Stimulated activated CD8-positive, alpha-beta memory T cell treated with anti-CD3 and anti-CD28 coated beads, Interleukin-12 subunit alpha, Interleukin-12 subunit beta, amount 100 ng/mL, for 4 hours (primary cell): Measurements from ENCODE around the gene CCDC150.
"Not testable (repeated sequence)": the region's sequence is repeated elsewhere in the genome, so short reads cannot be mapped to it uniquely, and the experiment has no call there.

ENCODE experiments used
- DNase-seq: peaks from one replicate; pipeline ENCODE4 v3.0.0-alpha.2; 2020; ENCODE audit warnings: low read depth

CCDC150 gene

DNA sequence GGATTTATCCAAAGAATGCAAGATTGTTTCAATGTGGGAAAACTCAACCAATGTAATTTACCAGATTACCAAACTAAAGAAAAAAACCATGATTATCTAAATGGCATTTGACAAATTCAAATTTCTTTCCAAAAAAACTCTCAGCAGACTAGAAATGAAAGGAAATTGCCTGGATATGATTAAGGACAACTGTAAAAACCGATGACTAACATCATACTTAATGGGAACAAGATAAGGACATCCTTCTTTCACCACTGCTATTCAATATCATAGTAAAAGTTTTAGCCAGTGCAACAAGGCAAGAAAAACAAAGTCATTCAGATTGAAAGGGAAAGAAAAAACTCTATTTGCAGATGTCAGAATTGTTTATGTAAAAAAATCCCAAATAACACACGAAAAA is 4.4 kb upstream of the CCDC150 start:
- DNase-seq = no peak

DNA sequence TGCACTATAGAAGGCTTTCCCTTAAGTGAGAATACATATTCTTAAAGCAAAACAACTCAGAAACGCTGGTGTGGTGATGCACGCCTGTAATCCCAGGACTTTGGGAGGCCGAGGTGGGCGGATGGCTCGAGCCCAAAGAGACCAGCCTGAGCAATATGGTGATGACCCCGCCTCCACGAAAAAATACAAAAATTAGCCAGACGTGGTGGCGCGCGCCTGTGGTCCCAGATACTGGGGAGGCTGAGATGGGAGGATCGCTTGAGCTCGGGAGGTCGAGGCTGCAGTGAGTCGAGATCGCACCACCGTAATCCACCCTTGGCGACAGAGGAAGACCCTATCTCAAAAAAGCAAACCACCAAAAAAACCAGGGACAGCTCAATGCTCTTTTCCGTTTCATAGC is 750 bp upstream of the CCDC150 start:
- DNase-seq = no peak

DNA sequence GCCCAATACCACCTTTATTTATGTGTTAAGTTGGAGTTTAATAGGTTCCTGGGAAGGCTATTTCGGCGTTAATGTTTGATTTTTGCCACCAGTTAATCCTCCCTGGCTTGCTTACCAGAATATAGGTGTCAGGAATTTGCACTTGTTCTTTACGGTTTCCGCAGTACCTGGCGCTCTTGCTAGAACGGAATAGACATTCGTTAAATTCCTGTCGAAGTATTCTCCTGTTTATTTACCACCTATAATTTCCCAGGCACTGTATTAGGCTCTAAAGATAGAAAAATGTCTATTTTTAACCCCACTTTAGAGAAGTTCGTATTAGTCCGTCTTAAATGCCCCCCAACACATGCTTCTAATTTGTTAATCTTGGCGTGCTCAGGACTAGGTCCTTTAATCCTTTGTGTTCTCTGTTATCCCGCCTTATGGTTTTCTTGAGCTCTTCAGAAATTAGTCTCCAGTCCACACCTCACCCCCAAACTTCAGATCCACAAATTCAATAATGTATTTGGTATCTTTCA is 575 bp downstream of the CCDC150 start:
- DNase-seq = no peak

DNA sequence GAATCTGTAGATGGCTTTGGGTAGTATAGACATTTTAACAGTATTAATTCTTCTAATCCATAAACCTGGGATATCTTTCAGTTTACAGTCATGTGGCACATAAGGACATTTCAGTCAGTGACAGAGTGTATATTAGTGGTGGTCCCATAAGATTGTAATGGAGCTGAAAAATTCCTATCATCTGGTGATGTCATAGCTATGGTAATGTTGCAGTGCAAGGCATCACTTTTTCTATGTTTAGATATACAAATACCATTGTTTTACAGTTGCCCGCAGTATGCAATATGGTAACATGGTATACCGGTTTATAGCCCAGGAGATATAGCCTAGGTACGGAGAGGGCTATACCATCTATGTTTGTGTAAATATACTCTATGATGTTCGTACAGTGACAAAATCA is 9.7 kb downstream of the CCDC150 start:
- DNase-seq = no peak

DNA sequence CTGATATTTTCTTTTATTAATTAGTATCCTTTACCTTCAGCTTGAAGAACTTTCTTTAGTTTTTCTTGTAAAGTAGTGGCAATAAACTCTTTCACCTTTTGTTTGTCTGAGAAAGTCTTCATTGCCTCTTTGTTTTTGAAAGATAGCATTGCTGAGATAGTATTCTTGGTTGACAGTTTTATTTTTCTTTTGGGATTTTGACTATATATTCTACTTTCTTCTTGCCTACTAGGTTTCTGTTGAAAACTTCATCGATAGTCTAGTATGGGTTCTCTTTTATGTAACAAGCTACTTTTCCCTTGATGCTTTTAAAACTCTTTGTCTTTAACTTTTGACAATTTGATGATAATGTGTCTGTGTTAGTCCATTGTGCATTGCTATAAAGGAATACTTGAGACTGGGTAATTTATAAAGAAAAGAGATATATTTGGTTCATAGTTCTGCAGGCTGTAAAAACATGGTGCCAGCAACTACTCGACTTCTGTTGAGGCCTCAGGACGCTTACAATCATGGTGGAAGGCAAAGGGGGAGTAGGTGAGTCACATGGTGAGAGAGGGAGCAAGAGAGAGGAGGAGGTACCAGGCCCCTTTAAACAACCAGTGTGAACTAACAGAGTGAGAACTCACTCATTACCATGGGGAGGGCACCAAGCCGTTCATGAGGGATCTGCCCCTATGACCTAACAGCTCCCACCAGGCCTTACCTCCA is 12.0 kb downstream of the CCDC150 start:
- DNase-seq = no peak

DNA sequence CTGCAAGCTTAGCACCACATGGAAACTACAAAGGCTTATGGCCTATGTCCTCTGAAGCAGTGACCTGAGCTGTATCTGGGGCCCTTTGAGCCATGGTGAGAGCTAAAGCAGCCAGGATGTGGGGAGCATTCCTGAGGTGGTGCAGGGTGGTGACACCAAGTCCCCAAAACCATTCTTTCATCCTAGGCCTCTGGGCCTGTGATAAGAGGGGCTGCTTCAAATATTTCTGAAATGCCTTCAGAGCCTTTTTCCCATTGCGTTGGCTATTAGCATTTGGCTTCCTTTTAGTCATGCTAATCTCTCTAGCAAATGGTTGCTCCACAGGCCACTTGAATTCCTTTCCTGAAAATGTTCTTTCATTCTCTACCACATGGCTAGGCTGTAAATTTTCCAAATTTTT is 13.4 kb downstream of the CCDC150 start:
- DNase-seq = no peak

DNA sequence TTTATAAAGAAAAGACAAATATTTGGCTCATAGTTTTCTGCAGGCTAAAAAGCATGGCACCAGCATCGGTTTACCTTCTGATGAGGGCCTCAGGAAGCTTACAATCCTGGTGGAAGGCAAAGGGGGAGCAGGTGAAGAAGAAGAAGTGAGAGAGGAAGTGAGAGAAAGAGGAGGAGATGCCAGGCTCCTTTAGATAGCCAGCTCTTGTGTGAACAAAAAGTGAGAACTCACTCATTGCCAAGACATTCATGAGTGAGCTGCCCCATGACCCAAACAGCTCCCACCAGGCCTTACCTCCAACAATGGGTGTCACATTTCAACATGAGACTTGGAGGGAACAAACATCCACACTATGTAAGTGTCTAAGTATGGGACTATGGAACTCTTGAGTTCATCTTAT is 14.3 kb downstream of the CCDC150 start:
- DNase-seq = no peak

DNA sequence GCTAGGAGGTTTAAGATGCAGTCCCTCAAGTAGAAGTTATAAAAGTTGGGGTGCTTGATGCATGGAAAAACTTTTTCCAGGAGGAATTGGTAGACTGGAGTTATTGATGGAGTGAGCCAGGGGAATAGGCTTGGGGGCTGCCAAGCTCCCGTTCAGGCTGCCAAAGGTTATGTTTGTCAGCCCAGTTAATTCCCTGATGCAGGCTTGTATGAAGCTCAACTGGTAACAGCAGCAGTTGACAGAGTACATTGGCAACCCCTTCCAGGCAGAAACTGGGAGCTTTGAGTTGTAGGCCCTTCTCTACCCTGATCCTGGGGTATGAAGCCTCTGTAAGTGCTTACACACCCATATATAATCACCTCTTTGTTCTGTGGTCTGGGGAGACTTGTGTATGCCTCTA is 16.2 kb downstream of the CCDC150 start:
- DNase-seq = no peak

DNA sequence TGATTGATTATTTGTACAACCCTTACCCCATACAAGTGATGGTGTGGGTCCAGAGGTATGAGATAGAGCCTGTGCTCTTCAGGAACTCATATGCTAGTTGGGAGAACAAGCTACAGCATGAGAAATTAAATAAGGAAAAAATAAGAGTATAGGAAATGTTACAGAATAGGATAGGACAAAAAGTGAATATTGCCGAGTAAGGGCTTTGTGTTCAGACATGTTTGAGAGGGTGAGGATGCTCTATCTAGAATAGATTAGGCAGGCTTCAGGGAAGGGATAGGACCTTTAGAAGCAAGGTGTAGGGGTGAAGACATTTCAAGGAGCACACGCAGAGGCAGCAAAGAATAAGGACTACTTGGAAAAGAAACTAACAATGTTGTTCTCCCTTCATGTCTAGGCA is 17.8 kb downstream of the CCDC150 start:
- DNase-seq = no peak

DNA sequence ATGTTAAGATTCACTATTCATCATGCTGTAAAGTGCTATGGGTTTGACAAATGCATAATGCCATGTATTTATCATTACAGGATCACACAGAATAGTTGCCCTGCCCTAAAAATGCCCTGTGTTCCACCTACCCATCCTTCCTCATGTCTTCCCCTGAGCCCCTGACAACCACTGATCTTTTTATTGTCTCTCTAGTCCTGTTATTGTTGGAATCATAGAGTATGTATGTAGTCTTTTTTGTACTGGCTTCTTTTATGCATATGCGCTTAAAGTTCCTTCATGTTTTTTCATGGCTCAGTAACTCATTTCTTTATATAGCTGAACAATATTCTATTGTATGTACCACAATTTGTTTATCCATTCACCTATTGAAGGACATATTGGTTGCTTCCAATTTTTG is 20.3 kb downstream of the CCDC150 start:
- no peak for DNase-seq

DNA sequence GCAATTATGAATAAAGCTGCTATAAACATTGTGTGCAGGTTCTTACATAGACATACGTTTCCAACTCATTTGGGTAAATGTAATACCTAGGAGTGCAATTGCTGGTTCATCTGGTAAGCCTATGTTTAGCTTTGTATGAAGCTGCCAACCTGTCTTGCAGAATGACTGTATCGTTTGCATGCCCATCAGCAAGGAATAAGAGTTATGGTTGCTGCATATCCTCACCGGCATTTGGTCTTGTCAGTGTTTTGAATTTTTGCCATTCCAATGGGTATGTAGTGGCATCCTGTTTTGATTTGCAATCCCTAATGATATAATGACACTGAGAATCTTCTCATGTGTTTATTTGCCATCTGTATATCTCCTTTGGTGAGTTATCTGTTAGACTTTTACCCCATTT is 20.7 kb downstream of the CCDC150 start:
- no peak for DNase-seq

DNA sequence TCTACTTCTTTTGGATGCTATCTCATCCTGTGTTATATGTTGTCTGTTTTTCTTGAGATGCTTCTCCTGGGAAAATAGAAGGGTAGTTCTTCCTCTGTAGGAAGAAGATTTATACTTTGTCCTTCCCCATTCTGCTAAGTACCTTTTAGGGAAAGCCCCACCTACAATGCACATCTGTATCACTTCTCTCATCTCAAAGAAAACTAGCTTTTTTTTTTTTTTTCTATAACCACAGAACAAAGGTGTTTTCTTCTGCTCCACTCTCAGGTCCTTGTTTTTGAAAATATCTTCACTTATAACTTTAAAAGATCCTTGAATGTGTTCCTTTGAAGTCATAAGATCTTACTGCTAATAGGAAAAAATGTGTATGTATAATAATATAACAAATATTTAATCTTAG is 30.8 kb downstream of the CCDC150 start:
- no peak for DNase-seq

DNA sequence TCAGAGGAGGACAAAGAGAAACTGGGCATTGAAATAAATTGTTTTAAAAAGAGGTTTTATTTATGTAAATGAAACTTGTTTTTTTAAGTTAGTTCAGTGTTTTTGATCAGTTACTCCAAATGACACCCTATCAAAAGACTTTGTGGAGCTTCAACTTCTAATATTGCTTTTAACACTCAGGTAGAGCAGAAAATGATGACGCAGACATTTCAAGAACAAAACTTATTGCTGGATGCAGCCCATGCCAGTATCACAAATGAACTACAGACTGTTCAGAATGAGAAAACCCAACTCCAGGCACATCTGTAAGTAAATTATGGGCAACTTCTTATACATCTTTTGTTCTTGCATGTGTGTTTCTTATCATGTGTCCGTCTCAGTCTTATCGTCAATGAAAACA is 36.4 kb downstream of the CCDC150 start:
- DNase-seq = no peak

DNA sequence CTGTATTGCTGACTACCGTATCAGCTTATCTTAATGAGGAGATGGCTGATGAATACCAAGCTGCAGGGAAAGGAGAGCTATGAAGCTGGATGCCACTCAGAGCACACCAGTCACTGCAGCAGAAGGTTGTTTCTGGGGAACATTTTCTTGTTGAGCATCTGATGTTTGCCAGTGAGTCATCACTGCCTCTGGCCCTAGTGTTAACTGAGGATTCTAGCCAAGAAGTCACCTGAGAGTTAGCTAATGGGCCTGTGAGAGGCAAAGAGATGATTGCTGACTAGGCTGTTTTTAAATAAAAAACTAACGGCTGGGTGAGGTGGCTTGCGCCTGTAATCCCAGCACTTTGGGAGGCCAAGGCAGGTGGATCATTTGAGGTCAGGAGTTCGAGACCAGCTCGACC is 37.9 kb downstream of the CCDC150 start:
- no peak for DNase-seq

DNA sequence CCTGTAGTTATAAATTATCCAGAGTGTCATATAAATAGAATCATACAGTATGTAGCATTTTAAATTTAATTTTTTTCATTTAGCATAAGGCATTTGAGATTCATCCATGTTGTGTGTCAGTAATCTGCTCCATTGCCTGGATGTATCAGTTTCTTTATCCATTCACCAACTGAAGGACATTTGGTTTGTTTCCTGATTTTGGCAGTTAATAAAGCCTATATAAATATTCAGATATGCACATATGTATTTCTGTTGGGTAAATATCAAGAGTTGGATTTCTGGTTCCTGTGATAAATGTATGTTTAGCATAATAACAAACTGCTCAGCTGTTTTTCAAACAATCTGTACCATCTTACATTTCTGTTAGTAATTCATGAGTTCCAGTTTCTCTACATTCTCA is 39.9 kb downstream of the CCDC150 start:
- no peak for DNase-seq

DNA sequence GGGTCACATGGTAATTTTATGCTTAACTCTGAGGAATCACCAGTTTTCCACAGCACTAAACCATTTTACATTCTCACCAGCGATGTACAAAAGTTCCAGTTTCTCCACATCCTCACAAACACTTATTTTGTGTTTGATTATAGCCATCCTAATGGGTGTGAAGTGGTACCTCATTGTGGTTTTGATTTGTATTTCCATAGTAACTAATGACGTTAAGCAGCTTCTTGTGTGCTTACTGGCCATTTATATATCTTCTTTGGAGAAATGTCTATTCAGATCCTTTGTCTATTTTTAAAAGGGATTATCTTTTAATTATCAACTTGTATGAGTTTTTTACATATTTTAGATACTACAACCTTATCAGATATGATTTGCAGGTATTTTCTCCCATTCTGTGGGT is 42.0 kb downstream of the CCDC150 start:
- DNase-seq = no peak

DNA sequence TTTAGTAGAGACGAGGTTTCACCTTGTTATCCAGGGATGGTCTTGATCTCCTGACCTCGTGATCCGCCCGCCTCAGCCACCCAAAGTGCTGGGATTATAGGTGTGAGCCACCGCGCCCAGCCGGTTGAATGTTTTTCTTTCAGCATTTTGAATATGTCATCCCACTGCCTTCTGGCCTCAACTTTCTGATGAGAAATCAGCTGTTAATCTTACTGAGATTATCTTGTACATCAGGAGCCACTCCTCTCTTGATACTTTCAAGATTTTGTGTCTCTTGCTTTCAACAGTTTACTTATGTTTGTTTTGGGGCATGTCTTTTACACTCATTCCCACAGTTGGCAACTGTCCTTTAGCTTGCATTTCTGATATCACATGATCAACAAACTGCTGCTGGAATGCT is 46.3 kb downstream of the CCDC150 start:
- no peak for DNase-seq

DNA sequence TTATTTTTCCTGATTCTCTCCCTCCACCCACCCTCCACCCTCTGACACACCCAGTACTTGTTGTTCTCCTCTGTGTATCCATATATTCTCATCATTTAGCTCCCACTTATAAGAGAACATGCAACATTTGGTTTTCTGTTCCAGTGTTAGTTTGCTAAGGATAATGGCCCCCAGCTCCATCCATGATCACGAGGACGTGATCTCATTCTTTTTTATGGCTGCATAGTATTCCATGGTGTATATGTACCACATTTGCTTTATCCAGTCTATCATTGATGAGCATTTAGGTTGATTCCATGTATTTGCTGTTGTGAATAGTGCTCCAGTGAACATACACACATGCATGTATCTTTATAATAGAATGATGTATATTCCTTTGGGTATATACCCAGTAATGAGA is 47.2 kb downstream of the CCDC150 start:
- DNase-seq = not testable (repeated sequence)

DNA sequence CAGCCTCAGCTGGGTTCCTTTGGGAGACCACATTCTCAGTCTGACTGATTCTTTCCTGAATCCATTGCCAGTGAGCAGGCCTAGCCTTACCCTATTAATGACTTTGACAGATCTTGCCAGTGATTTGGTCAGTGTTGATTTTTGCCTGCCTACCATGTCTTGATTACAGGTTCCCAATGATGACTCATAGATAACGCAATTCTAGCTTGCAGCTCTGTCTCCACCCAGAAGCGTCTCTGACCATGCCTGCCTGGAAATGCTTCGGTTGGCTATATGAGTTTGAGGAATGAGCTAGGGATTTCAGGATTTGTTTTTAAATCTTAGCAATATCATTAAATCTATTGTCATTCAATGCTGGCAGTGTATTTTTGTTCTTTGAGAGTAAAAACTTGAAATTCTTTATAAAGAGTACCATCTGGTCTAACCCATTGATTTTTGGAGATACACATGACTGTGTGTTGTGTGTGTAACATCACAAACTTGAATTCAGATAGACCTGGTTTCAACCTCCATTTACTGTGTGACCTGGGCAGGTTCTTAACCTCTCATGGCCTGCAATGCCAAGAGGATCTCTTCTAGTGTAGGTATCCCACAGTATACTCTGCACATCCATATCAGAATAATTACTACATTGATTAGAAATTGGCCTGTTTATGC is 57.0 kb downstream of the CCDC150 start:
- DNase-seq = no peak

DNA sequence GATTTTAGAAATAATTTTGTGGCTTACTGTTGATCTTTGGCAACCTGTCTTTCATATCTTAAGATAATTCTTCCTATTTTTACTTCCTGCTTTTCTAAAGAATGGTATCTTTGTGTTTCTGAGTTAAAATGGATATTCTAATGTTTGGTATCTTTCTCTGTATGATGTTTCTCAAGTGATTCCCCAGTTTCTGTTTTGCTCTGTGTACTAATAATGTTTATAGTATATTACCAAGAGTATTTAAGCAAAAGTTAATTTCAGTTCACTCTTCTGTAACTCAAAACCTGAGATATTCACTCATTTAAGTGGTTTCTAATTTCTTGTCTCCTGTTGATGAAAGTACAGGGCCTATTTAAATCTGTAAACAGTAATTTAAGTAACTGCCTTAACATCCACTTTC is 58.3 kb downstream of the CCDC150 start:
- DNase-seq = no peak

DNA sequence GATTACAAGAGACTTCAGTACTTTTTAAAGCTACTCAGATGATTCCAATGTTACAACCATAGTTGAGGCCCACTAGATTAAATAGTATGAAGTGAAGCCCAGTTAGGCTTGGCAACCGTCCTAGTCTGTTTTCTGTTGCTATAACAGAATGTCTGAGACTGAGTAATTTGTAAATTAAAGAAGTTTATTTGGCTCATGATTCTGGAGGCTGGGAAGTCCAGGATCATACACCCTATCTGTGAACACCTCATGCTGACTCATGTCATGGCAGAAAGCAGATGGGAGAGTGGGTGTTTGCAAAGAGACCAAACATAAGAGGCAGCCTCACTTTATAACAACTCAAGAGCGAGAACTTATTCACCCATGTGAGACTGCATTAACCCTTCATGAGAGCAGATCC is 63.1 kb downstream of the CCDC150 start:
- no peak for DNase-seq

DNA sequence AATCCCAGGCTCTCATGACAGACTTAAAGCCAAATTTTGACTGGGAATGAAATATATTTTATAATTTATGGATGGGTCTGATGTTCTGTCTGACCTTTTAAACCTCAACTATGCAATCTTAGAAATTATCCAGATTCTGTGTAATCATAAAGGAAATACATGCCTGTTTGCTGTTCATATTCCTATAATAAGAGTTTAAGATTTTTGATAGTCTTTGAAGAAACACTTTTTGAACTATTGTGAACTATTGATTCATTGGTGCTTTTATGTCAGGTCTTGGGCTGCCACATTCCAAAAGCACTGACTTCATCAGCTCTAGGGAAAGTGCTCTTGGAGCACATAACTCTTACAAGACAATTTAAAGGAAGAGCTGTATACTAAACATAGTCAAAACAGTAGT is 64.2 kb downstream of the CCDC150 start:
- DNase-seq = no peak

DNA sequence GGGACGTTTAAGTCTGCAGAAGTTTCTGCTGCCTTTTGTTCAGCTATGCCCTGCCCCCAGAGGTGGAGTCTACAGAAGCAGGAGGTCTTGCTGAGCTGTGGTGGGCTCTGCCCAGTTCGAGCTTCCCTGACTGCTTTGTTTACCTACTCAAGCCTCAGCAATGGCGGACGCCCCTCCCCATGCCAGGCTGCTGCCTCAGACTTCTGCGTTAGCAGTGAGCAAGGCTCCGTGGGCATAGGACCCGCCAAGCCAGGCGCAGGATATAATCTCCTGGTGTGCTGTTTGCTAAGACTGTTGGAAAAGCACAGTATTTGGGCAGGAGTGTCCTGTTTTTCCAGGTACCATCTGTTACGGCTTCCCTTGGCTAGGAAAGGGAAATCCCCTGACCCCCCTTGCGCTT is 70.5 kb downstream of the CCDC150 start:
- DNase-seq = not testable (repeated sequence)

DNA sequence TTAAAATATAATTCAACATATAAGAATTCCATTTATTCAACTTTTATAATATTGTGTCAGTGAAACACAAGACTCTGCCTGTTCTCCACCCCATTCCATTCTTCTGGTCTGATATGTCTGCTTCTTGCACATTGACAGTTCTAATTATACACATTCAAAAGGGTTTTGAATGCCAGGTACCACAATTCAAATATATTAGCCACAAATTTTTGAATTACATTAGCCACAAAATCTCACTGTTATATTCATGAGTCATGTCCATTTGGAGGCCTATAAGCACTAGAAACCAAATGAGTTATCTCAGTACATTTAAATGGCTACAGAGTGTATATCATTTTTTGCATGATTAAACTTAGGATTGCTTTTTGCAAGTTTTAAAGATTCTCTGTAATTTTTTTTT is 72.1 kb downstream of the CCDC150 start:
- DNase-seq = no peak
